CD14-positive monocyte (primary cell): Measurements from ENCODE around the gene HOXC13. TPM values are rescaled to one million over a fixed set of nuclear protein-coding genes. Genes with fewer than 3 reads are reported as not detected.
A peak's percentile ranks its signal among the peaks of the same experiment; 100 is the strongest.

Source experiments
- DNase-seq, 3 donors: peaks; one replicate each; pipeline ENCODE4 v3.0.0-alpha.2; 2011 to 2022
- H2AFZ ChIP-seq: 2 replicates; pipeline ENCODE4 v1.6.0; 2012; ENCODE audit warnings: mild to moderate bottlenecking, low read depth, low read length, inconsistent platforms; ENCODE audit not compliant: insufficient read depth, poor library complexity, severe bottlenecking
- H3K27ac ChIP-seq, 2 donors: 1 replicate in 1 of 2; 2 replicates in 1 of 2; pipeline ENCODE4 v1.5.1; 2012 to 2013; ENCODE audit warnings: low read length in 2 of 2, control low read depth in 1 of 2, inconsistent platforms in 1 of 2, low read depth in 1 of 2, mild to moderate bottlenecking in 1 of 2
- H3K27me3 ChIP-seq, 2 donors: one replicate each; pipeline versions ENCODE4 v1.6.0 to v1.6.1; 2011 to 2013; ENCODE audit warnings: low read length in 2 of 2; ENCODE audit not compliant: control insufficient read depth in 2 of 2, insufficient read depth in 2 of 2
- H3K36me3 ChIP-seq, 2 donors: replicated peaks in 1 of 2; 1 replicate in 1 of 2; 2 replicates in 1 of 2; pipeline versions ENCODE4 v1.5.1 to v1.6.1; 2012 to 2013; ENCODE audit warnings: low read length in 2 of 2, control low read depth in 1 of 2, inconsistent platforms in 1 of 2, mild to moderate bottlenecking in 1 of 2; ENCODE audit not compliant: insufficient read depth in 2 of 2, control insufficient read depth in 1 of 2
- H3K4me1 ChIP-seq, 2 donors: 1 replicate in 1 of 2; 2 replicates in 1 of 2; pipeline versions ENCODE4 v1.5.1 to v1.6.1; 2012 to 2013; ENCODE audit warnings: low read length in 2 of 2, control low read depth in 1 of 2, inconsistent platforms in 1 of 2, mild to moderate bottlenecking in 1 of 2, moderate library complexity in 1 of 2; ENCODE audit not compliant: insufficient read depth in 2 of 2, control insufficient read depth in 1 of 2
- H3K4me2 ChIP-seq: replicated peaks from 2 replicates; pipeline ENCODE3; 2012; ENCODE audit warnings: low read length, moderate library complexity, mild to moderate bottlenecking; ENCODE audit not compliant: poor library complexity, severe bottlenecking; ENCODE audit errors: extremely low read depth
- H3K4me3 ChIP-seq, 3 experiments: fragments of 200-600 bp in 1 of 3; sonication (generic) in 1 of 3; replicated peaks in 1 of 3; 1 replicate in 2 of 3; 2 replicates in 1 of 3; pipeline ENCODE4 v1.5.1; 2011 to 2013; ENCODE audit warnings: low read length in 3 of 3, mild to moderate bottlenecking in 3 of 3, control low read depth in 2 of 3, low read depth in 2 of 3, inconsistent platforms in 1 of 3, moderate library complexity in 1 of 3
- H3K79me2 ChIP-seq: 2 replicates; pipeline ENCODE4 v1.6.0; 2012; ENCODE audit warnings: mild to moderate bottlenecking, control low read depth, inconsistent platforms, low read length, moderate library complexity; ENCODE audit not compliant: insufficient read depth
- H3K9ac ChIP-seq: 2 replicates; pipeline ENCODE4 v1.6.0; 2017; ENCODE audit warnings: low read length, mild to moderate bottlenecking; ENCODE audit not compliant: insufficient read depth, poor library complexity, severe bottlenecking
- H3K9me3 ChIP-seq, 2 donors: replicated peaks in 1 of 2; 1 replicate in 1 of 2; 2 replicates in 1 of 2; pipeline versions ENCODE4 v1.5.1 to v1.6.1; 2012 to 2013; ENCODE audit warnings: low read length in 2 of 2, control low read depth in 1 of 2; ENCODE audit not compliant: control insufficient read depth in 1 of 2, insufficient read depth in 1 of 2
- H4K20me1 ChIP-seq: 2 replicates; pipeline ENCODE4 v1.6.0; 2012; ENCODE audit warnings: mild to moderate bottlenecking, low read length, control low read depth, moderate library complexity; ENCODE audit not compliant: insufficient read depth
- H3K27ac Mint-ChIP-seq, 7 donors: one replicate each; pipeline ENCODE4 v1.8.0; 2020; ENCODE audit warnings: mild to moderate bottlenecking in 7 of 7, mixed read lengths in 7 of 7, moderate library complexity in 6 of 7, inconsistent platforms in 2 of 7
- H3K27me3 Mint-ChIP-seq, 3 donors: one replicate each; pipeline ENCODE4 v1.8.0; 2021 to 2022; ENCODE audit warnings: low read depth in 3 of 3, mild to moderate bottlenecking in 3 of 3, mixed read lengths in 3 of 3, moderate library complexity in 3 of 3, inconsistent platforms in 1 of 3
- H3K36me3 Mint-ChIP-seq, 2 donors: one replicate each; pipeline ENCODE4 v1.8.0; 2020; ENCODE audit warnings: mixed read lengths in 2 of 2, inconsistent platforms in 1 of 2, mild to moderate bottlenecking in 1 of 2
- H3K4me1 Mint-ChIP-seq: one replicate; pipeline ENCODE4 v1.8.0; 2020; ENCODE audit warnings: mild to moderate bottlenecking, mixed read lengths
- H3K4me3 Mint-ChIP-seq, 2 donors: one replicate each; pipeline ENCODE4 v1.8.0; 2020; ENCODE audit warnings: mild to moderate bottlenecking in 2 of 2, mixed read lengths in 2 of 2, moderate library complexity in 1 of 2
- H3K9me3 Mint-ChIP-seq, 7 donors: one replicate each; pipeline ENCODE4 v1.8.0; 2020 to 2022; ENCODE audit warnings: mixed read lengths in 7 of 7, mild to moderate bottlenecking in 6 of 7, moderate library complexity in 6 of 7, inconsistent platforms in 2 of 7
- WGBS: methylation state at CpG from one replicate; pipeline ENCODE4 v1.1.5; 2013; ENCODE audit warnings: missing lambda C conversion rate; ENCODE audit not compliant: insufficient coverage; 5-methylcytosine and 5-hydroxymethylcytosine counted together
- intact Hi-C, 2 donors: fragments of 100-400 bp; cut with micrococcal nuclease; formaldehyde crosslinking; loops; one replicate each; pipeline versions ENCODE4 v1.15.0 to v1.15.1; 2023
- polyA plus RNA-seq, 3 donors: library from polyadenylated mRNA; depleted of rRNA in 1 of 3; unstranded in 2 of 3; stranded (reverse) in 1 of 3; fragments of 300-500 nt in 2 of 3; fragments of >200 nt in 1 of 3; fragmentation: Illumina TruSeq in 2 of 3; gene quantifications; 1 replicate in 2 of 3; 2 replicates in 1 of 3; pipeline ENCODE4 v1.2.3, GENCODE V29; 2012 to 2021
- TF ChIP-seq, protein P1 (sequence below): fragments of 200-600 bp; IDR thresholded peaks from one replicate; pipeline ENCODE4 v1.8.0; 2022; ENCODE audit warnings: antibody characterized with exemption, mild to moderate bottlenecking

HOXC13 gene
- polyA plus RNA-seq, 3 donors = not detected

DNA sequence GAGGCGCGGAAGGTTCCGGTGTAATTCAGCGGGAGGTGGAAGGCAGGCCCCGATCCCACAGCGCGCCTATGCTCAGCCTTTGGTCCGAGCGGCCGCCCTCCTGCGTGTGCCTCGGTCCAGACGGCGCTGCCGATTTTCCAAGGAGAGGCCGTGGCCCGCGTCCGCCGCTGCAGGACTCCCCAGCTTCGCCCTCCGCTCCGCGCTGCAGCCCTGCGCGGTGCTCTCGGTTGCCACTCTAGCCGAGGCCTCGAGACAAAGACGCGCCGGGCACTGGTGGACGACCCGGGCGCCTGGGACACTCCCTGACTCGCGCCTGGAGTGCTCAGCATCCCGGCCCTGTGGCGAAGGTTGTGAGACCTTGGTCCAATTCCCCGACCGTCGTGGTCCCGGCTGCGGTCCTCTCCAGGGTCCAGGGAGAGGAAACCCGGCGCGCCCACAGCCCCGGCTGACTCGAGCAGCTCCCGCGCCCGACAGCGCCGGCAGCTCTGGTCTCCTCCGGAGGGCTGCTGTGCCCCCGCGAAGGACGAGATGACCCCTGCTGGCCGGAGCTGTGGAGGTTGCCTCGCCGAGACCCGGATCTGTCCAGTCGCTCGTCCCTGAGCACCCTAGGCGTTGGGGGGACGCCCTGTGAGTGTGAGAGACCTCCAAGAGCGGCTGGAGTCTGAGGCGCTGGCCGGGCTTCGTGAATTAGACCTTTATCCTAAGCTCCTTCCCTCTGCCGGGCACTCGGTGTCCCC, 22.6 kb downstream of the HOXC13 start:
- WGBS = 4% methylated on average over 72 of the region's 72 CpGs
- H3K27me3 ChIP-seq = peaks cover 96 to 100% of the 10 kb centered on the region in 2 donors
- H3K4me3 Mint-ChIP-seq = peak overlapping the region in 1 of 2 donors; percentile 59
- no peak overlapping the region for H3K4me3 ChIP-seq
- peaks cover 4 to 16% of the 10 kb centered on the region in 2 donors for H3K36me3 Mint-ChIP-seq
- TF ChIP-seq, protein P1, sequence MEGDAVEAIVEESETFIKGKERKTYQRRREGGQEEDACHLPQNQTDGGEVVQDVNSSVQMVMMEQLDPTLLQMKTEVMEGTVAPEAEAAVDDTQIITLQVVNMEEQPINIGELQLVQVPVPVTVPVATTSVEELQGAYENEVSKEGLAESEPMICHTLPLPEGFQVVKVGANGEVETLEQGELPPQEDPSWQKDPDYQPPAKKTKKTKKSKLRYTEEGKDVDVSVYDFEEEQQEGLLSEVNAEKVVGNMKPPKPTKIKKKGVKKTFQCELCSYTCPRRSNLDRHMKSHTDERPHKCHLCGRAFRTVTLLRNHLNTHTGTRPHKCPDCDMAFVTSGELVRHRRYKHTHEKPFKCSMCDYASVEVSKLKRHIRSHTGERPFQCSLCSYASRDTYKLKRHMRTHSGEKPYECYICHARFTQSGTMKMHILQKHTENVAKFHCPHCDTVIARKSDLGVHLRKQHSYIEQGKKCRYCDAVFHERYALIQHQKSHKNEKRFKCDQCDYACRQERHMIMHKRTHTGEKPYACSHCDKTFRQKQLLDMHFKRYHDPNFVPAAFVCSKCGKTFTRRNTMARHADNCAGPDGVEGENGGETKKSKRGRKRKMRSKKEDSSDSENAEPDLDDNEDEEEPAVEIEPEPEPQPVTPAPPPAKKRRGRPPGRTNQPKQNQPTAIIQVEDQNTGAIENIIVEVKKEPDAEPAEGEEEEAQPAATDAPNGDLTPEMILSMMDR = no peak
- H3K4me1 Mint-ChIP-seq = peaks cover 28% of the 10 kb centered on the region
- H3K27ac Mint-ChIP-seq = no peak overlapping the region
- intact Hi-C loops = no loop called here
- no peak overlapping the region for H3K27ac ChIP-seq
- no peaks in the 10 kb centered on the region for H3K79me2 ChIP-seq
- H3K9me3 Mint-ChIP-seq = peaks cover 5 to 67% (median 38%) of the 10 kb centered on the region in 7 donors
- peaks cover 7 to 89% of the 10 kb centered on the region in 2 donors for H3K9me3 ChIP-seq
- H3K4me2 ChIP-seq = no peak overlapping the region
- no peaks in the 10 kb centered on the region for H3K4me1 ChIP-seq
- no peak overlapping the region for H3K9ac ChIP-seq
- H3K36me3 ChIP-seq = no peaks in the 10 kb centered on the region
- peaks cover 96 to 99% (median 96%) of the 10 kb centered on the region in 3 donors for H3K27me3 Mint-ChIP-seq
- no peak for DNase-seq
- H4K20me1 ChIP-seq = no peaks in the 10 kb centered on the region
- H2AFZ ChIP-seq = no peak overlapping the region

DNA sequence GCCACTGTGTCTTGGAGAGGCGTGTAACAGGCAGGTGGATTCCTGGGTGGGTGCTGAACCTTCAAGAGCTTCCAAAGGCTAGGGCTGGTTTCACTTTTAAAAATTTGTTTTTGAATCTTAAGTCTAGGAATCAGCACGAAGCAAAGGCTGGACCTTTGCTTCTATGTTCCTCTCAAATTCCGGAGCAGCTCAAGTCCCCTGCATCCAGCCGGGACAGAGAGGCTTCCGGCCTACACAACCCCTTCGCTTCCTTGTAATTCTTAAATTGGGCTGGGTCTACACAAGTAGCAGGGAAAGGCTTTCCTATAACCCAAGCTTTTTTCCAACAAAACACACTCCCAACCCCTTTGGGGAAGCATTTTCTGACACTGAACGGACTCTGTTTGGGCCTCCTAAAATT, 24.4 kb downstream of the HOXC13 start:
- no peak overlapping the region for H3K27ac Mint-ChIP-seq
- intact Hi-C loops = no loop called here
- no peaks in the 10 kb centered on the region for H3K4me1 ChIP-seq

More for the DNA sequence above, 24.4 kb downstream of the HOXC13 start:
- Histone ChIP-seq H3K4me2 (no peak overlapping the region), H3K36me3 (no peaks in the 10 kb centered on the region), H3K9ac (no peak overlapping the region), H3K27me3 (peaks cover 96 to 100% of the 10 kb centered on the region in 2 donors), H3K4me3 (no peak overlapping the region), H4K20me1 (no peaks in the 10 kb centered on the region), H3K9me3 (peaks cover 11 to 89% of the 10 kb centered on the region in 2 donors), H2AFZ (no peak overlapping the region), H3K79me2 (no peaks in the 10 kb centered on the region), H3K27ac (no peak overlapping the region)
- TF ChIP-seq, protein P1 = no peak
- Mint-ChIP-seq H3K9me3 (peaks cover 5 to 67% (median 38%) of the 10 kb centered on the region in 7 donors), H3K27me3 (peaks cover 96 to 99% (median 96%) of the 10 kb centered on the region in 3 donors), H3K4me3 (peak overlapping the region in 1 of 2 donors; percentile 82), H3K4me1 (peaks cover 35% of the 10 kb centered on the region), H3K36me3 (peaks cover 4 to 20% of the 10 kb centered on the region in 2 donors)
- WGBS = 12% methylated on average over 5 of the region's 7 CpGs
- no peak for DNase-seq
